ENCODE data around the gene FOXK1. TPM values are rescaled to one million over a fixed set of nuclear protein-coding genes. Genes with fewer than 3 reads are reported as not detected.

FOXK1 gene
- total RNA-seq, 1 donor from 2014 or later: 37.9 TPM

DNA sequence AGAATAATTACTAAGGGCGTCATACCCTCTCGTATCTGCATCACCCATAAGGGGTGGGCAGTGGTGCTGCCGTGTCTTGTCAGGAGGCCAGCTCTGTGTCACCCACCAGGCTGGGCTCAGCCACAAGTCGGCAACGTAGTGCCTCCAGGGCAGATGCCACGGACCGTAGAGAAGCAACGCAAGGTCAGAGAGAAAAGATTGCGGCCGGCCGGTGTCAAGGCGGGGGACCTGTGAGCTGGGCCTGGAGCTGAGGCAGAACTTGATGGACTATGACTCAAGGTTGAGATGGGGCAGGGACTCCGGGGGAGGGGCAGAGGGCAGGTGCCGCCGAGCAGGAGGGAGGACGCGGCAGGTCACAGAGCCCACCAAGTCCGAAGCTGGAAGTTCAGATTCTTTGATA is 29.5 kb downstream of the FOXK1 start:
- Mint-ChIP-seq H3K4me1 (ENCODE audit: low read depth) (peaks cover 37% of the 10 kb centered on the region), H3K4me3 (no peak overlapping the region), H3K9me3 (no peaks in the 10 kb centered on the region), H3K36me3 (ENCODE audit: low read depth) (peaks cover 10% of the 10 kb centered on the region), H3K27ac (no peak overlapping the region), H3K27me3 (ENCODE audit: insufficient read depth) (no peaks in the 10 kb centered on the region)
- intact Hi-C loops (cut with micrococcal nuclease): no loop called here
- no peak for DNase-seq (ENCODE audit: low spot score)

DNA sequence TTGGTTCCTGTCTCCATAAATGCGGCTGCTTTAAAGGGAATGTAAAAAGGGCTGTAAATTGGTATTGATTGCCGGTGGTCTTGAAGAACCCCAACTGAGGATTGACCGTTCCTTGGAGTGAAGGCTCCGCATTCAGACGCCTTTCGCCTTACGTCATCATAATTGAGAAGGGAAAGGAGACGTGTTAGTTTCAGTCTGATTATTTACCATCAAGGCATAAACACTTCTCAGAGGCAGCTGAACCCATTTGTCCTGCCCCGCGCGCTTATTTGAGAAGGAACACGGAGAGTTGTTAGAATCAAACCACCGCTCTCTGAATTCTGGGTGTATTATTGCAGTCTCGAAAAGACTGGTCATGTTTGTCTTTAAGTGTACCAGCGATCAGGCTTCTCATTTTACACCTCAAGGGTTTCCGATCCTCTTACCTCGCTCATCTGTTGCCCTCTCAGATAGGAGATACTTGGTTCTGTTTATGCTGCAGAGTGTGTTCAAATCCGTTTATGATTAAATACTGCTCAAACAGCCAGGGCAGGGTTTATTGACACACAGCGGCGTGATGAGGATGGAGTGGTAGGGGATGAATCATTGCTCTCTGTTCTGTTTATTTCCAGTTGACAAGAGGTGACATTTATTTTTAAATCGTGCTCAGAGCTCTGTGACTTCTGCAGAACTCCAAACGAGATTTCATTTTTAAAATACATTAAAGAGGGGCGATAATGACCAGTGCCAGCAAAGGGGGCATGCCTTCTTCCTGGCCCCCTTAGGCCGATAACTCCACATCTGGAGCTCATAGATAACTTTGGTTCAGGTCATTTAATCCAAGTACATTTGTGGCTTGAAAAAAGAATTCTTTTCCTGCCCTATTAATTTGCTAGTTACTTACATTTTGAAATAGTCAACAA is 30.4 kb downstream of the FOXK1 start:
- Mint-ChIP-seq H3K27ac (no peak overlapping the region), H3K4me3 (no peak overlapping the region), H3K9me3 (no peaks in the 10 kb centered on the region), H3K36me3 (ENCODE audit: low read depth) (peaks cover 10% of the 10 kb centered on the region), H3K4me1 (ENCODE audit: low read depth) (peaks cover 44% of the 10 kb centered on the region), H3K27me3 (ENCODE audit: insufficient read depth) (no peaks in the 10 kb centered on the region)
- no peak for DNase-seq (ENCODE audit: low spot score)
- intact Hi-C loops (cut with micrococcal nuclease): no loop called here

DNA sequence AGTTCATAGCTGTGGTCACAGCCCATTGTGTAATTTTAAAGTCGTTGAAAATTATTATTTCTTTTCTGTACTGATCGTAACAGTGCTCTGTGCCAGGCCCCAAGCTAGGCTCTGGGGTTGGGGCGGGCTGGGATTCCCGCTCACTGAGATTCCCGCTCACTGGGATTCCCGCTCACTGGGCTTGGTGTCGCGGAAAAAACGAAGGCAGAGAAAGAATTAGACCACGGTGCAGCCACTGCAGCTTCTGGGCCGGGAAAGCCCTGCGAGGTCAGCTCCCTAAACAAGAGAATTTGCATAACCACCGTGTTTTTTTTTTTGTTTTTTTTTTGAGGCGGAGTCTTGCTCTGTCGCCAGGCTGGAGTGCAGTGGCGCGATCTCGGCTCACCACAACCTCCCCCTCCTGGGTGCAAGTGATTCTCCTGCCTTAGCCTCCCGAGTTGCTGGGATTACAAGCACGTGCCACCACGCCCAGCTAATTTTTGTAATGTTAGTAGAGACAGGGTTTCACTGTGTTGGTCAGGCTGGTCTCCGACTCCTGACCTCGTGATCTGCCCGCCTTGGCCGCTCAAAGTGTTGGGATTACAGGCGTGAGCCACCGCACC is 31.2 kb downstream of the FOXK1 start:
- no peaks in the 10 kb centered on the region for H3K9me3 Mint-ChIP-seq
- H3K4me3 Mint-ChIP-seq: no peak overlapping the region
- no peak for DNase-seq (ENCODE audit: low spot score)
- peaks cover 44% of the 10 kb centered on the region for H3K4me1 Mint-ChIP-seq (ENCODE audit: low read depth)
- intact Hi-C loops (cut with micrococcal nuclease): no loop called here
- no peaks in the 10 kb centered on the region for H3K27me3 Mint-ChIP-seq (ENCODE audit: insufficient read depth)
- H3K27ac Mint-ChIP-seq: no peak overlapping the region
- peaks cover 10% of the 10 kb centered on the region for H3K36me3 Mint-ChIP-seq (ENCODE audit: low read depth)

DNA sequence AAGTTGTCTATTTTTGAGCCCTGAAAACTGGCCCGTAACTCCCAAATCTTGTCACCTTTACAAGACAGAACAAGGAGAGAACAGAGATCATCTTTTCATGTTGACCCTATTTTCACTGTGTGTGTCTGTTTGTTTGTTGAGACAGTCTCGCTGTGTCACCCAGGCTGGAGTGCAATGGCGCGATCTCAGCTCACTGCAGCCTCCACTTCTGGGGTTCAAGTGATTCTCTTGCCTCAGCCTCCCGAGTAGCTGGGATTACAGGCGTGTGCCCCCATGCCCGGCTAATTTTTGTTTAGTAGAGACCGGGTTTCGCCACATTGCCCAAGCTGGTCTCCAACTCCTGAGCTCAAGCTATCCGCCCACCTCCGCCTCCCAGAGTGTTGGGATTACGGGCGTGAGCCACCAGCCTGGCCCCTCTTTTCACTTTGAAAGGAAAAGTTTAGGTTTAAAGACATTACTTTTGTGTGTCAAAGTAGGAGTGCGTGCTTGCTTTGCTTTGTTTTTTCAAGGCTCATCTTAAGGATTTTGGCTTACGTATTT is 32.1 kb downstream of the FOXK1 start:
- H3K9me3 Mint-ChIP-seq: no peaks in the 10 kb centered on the region
- H3K4me3 Mint-ChIP-seq: no peak overlapping the region
- no peak for DNase-seq (ENCODE audit: low spot score)
- peaks cover 10% of the 10 kb centered on the region for H3K36me3 Mint-ChIP-seq (ENCODE audit: low read depth)
- H3K27me3 Mint-ChIP-seq (ENCODE audit: insufficient read depth): no peaks in the 10 kb centered on the region
- intact Hi-C loops (cut with micrococcal nuclease): no loop called here
- H3K27ac Mint-ChIP-seq: no peak overlapping the region
- H3K4me1 Mint-ChIP-seq (ENCODE audit: low read depth): peaks cover 44% of the 10 kb centered on the region

DNA sequence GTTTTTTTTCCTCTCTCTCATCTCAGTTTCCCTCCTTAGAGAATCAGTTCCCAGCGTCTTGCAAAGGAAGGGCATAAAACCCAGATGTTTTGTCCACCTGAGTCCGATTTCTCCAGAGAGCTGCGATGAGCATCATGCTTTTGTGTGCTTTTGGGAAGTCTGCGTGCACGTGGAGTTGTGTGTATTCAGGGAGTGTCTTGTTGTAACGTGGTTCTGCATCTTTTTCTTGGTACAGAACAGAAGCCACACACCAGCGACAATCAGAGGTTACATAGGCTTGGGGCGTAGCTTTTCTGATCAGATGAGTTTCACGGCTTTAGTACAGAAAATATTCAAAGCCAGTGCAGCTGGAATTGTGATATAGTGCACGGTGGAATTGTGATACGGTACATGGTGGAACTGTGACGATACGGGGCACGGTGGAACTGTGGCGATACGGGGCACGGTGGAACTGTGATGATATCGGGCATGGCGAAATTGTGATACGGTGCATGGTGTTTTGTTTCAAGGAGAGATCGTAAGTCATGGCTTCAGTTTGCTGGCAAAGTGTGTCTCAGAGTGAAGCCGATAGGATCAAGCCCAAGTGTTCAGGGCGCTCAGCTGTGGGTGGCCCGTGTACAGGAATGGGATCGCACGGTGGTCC is 32.8 kb downstream of the FOXK1 start:
- H3K36me3 Mint-ChIP-seq (ENCODE audit: low read depth): peaks cover 13% of the 10 kb centered on the region
- H3K4me1 Mint-ChIP-seq (ENCODE audit: low read depth): peaks cover 44% of the 10 kb centered on the region
- H3K27me3 Mint-ChIP-seq (ENCODE audit: insufficient read depth): no peaks in the 10 kb centered on the region
- DNase-seq (ENCODE audit: low spot score): no peak
- no peak overlapping the region for H3K27ac Mint-ChIP-seq
- no peaks in the 10 kb centered on the region for H3K9me3 Mint-ChIP-seq
- no peak overlapping the region for H3K4me3 Mint-ChIP-seq
- intact Hi-C loops (cut with micrococcal nuclease): no loop called here

DNA sequence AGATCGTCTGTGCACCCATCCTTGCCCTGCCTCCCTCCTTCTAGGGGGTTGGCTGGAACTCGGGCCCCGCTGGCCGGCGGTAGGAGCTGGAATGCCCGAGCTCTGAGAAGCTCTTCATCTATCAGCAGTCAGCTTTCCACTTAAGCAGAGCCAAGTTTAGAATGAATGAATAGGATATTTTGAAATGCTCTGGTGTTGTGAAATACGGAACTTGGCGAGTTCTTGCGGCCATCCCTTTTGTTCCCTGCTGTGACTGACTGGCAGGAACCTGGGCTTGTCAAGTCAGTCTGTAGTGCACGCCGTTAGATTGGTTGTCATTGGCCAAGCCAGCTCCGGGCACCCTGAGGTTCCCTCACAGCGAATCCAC is 33.3 kb downstream of the FOXK1 start:
- no peak for DNase-seq (ENCODE audit: low spot score)
- peaks cover 44% of the 10 kb centered on the region for H3K4me1 Mint-ChIP-seq (ENCODE audit: low read depth)
- H3K9me3 Mint-ChIP-seq: no peaks in the 10 kb centered on the region
- H3K4me3 Mint-ChIP-seq: no peak overlapping the region
- peaks cover 16% of the 10 kb centered on the region for H3K36me3 Mint-ChIP-seq (ENCODE audit: low read depth)
- no peak overlapping the region for H3K27ac Mint-ChIP-seq
- no peaks in the 10 kb centered on the region for H3K27me3 Mint-ChIP-seq (ENCODE audit: insufficient read depth)
- intact Hi-C loops (cut with micrococcal nuclease): no loop called here

DNA sequence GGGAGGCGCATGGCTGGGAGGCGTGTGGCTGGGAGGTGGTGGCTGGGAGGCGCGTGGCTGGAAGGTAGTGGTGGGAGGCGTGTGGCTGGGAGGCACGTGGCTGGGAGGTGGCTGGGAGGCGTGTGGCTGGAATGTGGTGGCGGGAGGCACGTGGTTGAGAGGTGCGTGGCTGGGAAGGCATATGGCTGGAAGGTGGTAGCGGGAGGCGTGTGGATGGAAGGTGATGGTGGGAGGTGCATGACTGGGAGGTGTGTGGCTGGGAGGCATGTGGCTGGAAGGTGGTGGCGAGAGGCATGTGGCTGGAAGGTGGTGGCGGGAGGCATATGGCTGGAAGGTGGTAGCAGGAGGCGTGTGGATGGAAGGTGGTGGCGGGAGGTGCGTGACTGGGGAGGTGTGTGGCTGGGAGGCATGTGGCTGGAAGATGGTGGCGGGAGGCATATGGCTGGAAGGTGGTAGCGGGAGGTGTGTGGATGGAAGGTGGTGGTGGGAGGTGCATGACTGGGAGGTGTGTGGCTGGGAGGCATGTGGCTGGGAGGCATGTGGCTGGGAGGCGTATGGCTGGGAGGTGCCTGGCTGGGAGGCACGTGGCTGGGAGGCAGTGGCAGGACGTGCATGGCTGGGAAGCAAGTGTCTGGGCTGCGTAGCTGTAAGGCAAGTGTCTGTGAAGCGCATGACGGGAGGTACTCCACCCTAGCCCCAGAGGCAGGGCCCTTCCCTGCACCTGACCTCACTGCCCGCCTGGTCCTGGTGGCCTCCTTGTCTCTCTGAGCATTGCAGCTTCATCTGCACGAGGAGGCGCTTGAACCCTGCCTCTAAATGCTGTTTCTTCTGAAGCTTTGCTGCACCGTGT is 35.1 kb downstream of the FOXK1 start:
- Mint-ChIP-seq H3K27ac (no peak overlapping the region), H3K36me3 (ENCODE audit: low read depth) (peaks cover 6% of the 10 kb centered on the region), H3K9me3 (no peaks in the 10 kb centered on the region), H3K4me3 (no peak overlapping the region), H3K4me1 (ENCODE audit: low read depth) (peaks cover 31% of the 10 kb centered on the region), H3K27me3 (ENCODE audit: insufficient read depth) (no peaks in the 10 kb centered on the region)
- DNase-seq (ENCODE audit: low spot score): no peak
- intact Hi-C loops (cut with micrococcal nuclease): no loop called here

DNA sequence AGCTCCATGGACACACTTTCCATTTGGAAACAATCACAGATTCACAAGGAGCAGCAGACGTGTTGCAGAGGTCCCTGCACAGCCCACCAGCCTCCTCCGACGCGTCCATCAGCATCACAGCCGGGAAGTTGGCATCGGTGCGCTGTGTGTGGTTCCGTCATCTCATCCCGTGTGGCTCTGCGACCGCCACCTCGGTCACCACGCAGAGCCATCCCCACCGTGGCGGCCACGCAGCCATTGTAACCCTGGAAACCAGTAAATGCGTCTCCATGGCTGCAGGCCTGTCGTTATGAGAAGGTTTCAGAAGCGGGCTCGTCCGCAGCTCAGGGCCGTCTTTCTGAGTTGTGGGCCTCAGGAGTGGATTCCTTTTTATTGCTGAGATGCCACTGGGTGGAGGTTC is 36.0 kb downstream of the FOXK1 start:
- Mint-ChIP-seq H3K4me3 (no peak overlapping the region), H3K36me3 (ENCODE audit: low read depth) (peaks cover 6% of the 10 kb centered on the region), H3K27me3 (ENCODE audit: insufficient read depth) (no peaks in the 10 kb centered on the region), H3K4me1 (ENCODE audit: low read depth) (peaks cover 22% of the 10 kb centered on the region), H3K9me3 (no peaks in the 10 kb centered on the region), H3K27ac (no peak overlapping the region)
- intact Hi-C loops (cut with micrococcal nuclease): no loop called here
- DNase-seq (ENCODE audit: low spot score): no peak

DNA sequence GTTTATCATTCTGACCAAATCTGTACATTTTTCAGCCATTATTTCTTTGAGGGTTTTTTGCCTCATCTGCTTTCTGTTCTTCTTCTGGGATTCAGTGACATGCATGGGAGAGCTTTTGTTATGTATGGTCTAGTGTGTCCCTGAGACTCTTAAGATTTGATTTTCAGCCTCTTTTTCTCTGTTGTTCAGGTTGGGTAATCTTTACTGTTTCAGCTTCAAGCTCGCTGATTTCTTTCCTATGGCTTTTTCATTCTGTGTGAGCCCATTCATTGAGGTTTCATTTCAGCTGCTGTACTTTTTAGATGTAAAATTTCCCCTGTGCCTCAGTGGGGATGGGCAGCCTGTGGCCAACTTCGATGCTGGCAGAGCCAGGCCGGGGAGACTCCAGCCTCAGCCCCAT is 38.1 kb downstream of the FOXK1 start:
- intact Hi-C loops (cut with micrococcal nuclease): no loop called here
- no peak for DNase-seq (ENCODE audit: low spot score)
- Mint-ChIP-seq H3K36me3 (ENCODE audit: low read depth) (peaks cover 9% of the 10 kb centered on the region), H3K4me1 (ENCODE audit: low read depth) (peaks cover 28% of the 10 kb centered on the region), H3K4me3 (no peak overlapping the region), H3K27me3 (ENCODE audit: insufficient read depth) (no peaks in the 10 kb centered on the region), H3K27ac (no peak overlapping the region), H3K9me3 (no peaks in the 10 kb centered on the region)

DNA sequence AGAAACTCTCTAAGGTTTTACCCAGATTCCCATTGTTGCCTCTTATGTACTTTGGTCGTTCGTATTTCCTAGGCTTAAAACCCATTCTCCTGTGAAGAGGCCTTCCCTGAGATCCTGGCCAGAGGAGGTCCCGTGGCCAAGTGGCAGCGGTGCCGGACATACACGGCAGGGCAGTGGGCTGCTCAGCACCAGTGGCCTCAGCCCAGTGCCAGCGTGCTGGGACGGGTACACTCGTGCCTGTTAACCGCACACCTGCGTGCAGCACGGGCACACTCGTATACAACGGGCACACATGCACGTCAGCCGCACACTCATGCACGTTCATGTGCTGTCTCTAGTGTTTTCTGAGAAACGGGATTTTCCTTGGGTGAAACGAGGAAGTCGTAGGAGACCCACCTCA is 40.2 kb downstream of the FOXK1 start:
- intact Hi-C loops (cut with micrococcal nuclease): no loop called here
- Mint-ChIP-seq H3K9me3 (no peaks in the 10 kb centered on the region), H3K4me1 (ENCODE audit: low read depth) (peaks cover 24% of the 10 kb centered on the region), H3K36me3 (ENCODE audit: low read depth) (peaks cover 9% of the 10 kb centered on the region), H3K4me3 (no peak overlapping the region), H3K27me3 (ENCODE audit: insufficient read depth) (no peaks in the 10 kb centered on the region), H3K27ac (no peak overlapping the region)
- no peak for DNase-seq (ENCODE audit: low spot score)

DNA sequence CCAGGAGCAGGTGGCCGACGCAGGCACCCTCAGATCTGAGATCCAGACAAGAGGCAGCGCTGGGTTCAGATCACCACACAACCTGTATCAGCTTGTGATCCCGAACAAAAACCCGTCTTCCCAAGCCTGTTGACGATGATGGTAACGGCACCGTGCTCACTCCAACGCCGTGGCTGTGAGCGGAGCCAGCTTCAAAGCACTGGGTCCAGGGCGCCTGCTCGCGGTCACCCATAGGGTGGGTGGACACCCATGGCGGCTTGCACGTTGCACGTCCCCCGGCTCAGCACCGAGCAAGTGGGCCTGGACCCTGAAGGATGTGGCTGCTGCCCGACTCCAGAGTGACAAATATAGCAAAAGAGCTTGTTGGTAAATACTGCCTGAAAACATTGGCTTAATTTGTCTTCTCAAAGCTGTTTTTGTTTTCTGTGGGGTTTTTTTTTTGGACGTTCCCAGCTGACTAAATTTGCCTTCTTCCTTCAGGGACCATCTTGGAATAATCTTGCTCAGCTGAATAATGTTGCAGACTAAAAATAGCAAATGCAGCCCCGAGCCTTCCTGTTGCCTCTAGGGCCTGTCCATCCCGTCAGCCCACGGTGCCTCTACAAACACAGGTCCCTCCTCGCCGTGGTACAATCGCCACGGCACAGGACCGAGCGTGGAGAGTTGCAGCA is 41.0 kb downstream of the FOXK1 start:
- Mint-ChIP-seq H3K27ac (no peak overlapping the region), H3K4me1 (ENCODE audit: low read depth) (peaks cover 24% of the 10 kb centered on the region), H3K4me3 (no peak overlapping the region), H3K27me3 (ENCODE audit: insufficient read depth) (no peaks in the 10 kb centered on the region), H3K36me3 (ENCODE audit: low read depth) (peaks cover 9% of the 10 kb centered on the region), H3K9me3 (no peaks in the 10 kb centered on the region)
- DNase-seq (ENCODE audit: low spot score): no peak
- intact Hi-C loops (cut with micrococcal nuclease): no loop called here

DNA sequence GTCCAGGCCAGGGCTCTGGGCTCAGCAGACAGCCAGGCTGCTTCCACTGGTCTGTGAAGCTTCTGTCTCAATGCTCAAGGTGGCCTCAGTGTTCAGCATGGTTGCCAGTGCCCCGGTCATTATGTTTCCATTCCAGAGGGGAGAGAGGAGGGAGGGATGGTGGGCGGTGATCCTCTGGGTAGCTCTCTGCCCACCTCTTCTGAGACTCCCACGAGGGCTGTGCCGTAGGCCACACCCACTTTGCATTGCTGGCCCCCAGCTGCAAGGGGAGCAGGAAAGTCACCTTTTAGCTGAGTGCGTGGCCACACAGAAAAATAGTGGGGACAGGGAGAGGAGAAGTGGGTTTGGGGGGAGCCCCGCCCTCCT is 42.5 kb downstream of the FOXK1 start:
- Mint-ChIP-seq H3K4me1 (ENCODE audit: low read depth) (peaks cover 24% of the 10 kb centered on the region), H3K27ac (peak overlapping the region; percentile 90), H3K9me3 (no peaks in the 10 kb centered on the region), H3K36me3 (ENCODE audit: low read depth) (peaks cover 8% of the 10 kb centered on the region), H3K27me3 (ENCODE audit: insufficient read depth) (no peaks in the 10 kb centered on the region), H3K4me3 (peak overlapping the region; percentile 87)
- no peak for DNase-seq (ENCODE audit: low spot score)
- intact Hi-C loops (cut with micrococcal nuclease): loop anchor here (1.0 kb wide), 3 partner anchors 20 to 40 kb away; no protein-coding TSS in a partner anchor
